ENCODE results near the gene FLT3. TPM values are rescaled to one million over a fixed set of nuclear protein-coding genes. Genes with fewer than 3 reads are reported as not detected.

Gene FLT3
- total and polyA plus RNA-seq, 2 donors (not counting 1 experiment from before 2014, with no cell fraction given): 0.13 to 0.42 TPM

GRCh38 chr13:28121224-28121623 is 20.8 kb upstream of the FLT3 start:
- H3K4me1 ChIP-seq (ENCODE audit: control insufficient read depth in 2 of 2, insufficient read depth in 2 of 2, low read length in 2 of 2): no peaks in the 10 kb centered on the region
- POLR2A ChIA-PET: no interaction called here
- 99% methylated on average over 8 of the region's 8 CpGs for WGBS (ENCODE audit: insufficient coverage)

GRCh38 chr13:28120317-28120716 is 19.9 kb upstream of the FLT3 start:
- intact Hi-C loops (cut with micrococcal nuclease): no loop called here
- H3K27me3 Mint-ChIP-seq: peaks cover 6% of the 10 kb centered on the region
- ATAC-seq (ENCODE audit: low read depth): no peak
- H3K4me1 Mint-ChIP-seq: peaks cover 6% of the 10 kb centered on the region
- no peak overlapping the region for H3K4me3 Mint-ChIP-seq
- H3K9ac ChIP-seq (ENCODE audit: low read length): no peak overlapping the region
- TF ChIP-seq, protein P1, sequence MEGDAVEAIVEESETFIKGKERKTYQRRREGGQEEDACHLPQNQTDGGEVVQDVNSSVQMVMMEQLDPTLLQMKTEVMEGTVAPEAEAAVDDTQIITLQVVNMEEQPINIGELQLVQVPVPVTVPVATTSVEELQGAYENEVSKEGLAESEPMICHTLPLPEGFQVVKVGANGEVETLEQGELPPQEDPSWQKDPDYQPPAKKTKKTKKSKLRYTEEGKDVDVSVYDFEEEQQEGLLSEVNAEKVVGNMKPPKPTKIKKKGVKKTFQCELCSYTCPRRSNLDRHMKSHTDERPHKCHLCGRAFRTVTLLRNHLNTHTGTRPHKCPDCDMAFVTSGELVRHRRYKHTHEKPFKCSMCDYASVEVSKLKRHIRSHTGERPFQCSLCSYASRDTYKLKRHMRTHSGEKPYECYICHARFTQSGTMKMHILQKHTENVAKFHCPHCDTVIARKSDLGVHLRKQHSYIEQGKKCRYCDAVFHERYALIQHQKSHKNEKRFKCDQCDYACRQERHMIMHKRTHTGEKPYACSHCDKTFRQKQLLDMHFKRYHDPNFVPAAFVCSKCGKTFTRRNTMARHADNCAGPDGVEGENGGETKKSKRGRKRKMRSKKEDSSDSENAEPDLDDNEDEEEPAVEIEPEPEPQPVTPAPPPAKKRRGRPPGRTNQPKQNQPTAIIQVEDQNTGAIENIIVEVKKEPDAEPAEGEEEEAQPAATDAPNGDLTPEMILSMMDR (IDR thresholded peaks at IDR 0.05): no peak
- TF ChIP-seq EZH2 (IDR thresholded peaks at IDR 0.05; ENCODE audit: borderline replicate concordance, insufficient read depth, low read depth, low read length, poor library complexity, severe bottlenecking): no peak
- no peaks in the 10 kb centered on the region for H3K9me3 ChIP-seq (ENCODE audit: control extremely low read depth in 1 of 3, control insufficient read depth in 2 of 3, insufficient read depth in 1 of 3, low read length in 2 of 3)
- no peak overlapping the region for H3K4me2 ChIP-seq (replicated peaks; ENCODE audit: low read depth, low read length, poor library complexity, severe bottlenecking)
- DNase-seq: no peak
- H3K4me1 ChIP-seq (ENCODE audit: control insufficient read depth in 2 of 2, insufficient read depth in 2 of 2, low read length in 2 of 2): no peaks in the 10 kb centered on the region
- H4K20me1 ChIP-seq (ENCODE audit: control insufficient read depth, insufficient read depth, low read length, poor library complexity, severe bottlenecking): no peaks in the 10 kb centered on the region
- no peaks in the 10 kb centered on the region for H3K9me3 Mint-ChIP-seq (ENCODE audit: insufficient read depth)
- no peak overlapping the region for H2AFZ ChIP-seq (ENCODE audit: insufficient read depth, low read depth, low read length, poor library complexity, severe bottlenecking)
- H3K36me3 ChIP-seq (replicated peaks in 1 of 2; ENCODE audit: control extremely low read depth in 1 of 2, control insufficient read depth in 1 of 2, extremely low read depth in 1 of 2, insufficient read depth in 2 of 2, low read length in 1 of 2): no peaks in the 10 kb centered on the region
- no peaks in the 10 kb centered on the region for H3K27me3 ChIP-seq (replicated peaks in 1 of 4; ENCODE audit: control extremely low read depth in 1 of 4, control insufficient read depth in 3 of 4, insufficient read depth in 4 of 4, low read length in 3 of 4)
- H3K27ac ChIP-seq (ENCODE audit: low read length in 2 of 2): no peak overlapping the region
- POLR2A ChIA-PET: no interaction called here
- CTCF ChIA-PET: no interaction called here
- no peaks in the 10 kb centered on the region for H3K79me2 ChIP-seq (ENCODE audit: control insufficient read depth, insufficient read depth, low read length)
- H3K4me3 ChIP-seq (ENCODE audit: control extremely low read depth in 1 of 5, extremely low read depth in 1 of 5, insufficient read depth in 1 of 5, low read depth in 2 of 5, low read length in 4 of 5): no peak overlapping the region
- H3K27ac Mint-ChIP-seq: no peak overlapping the region

More at GRCh38 chr13:28121224-28121623, 20.8 kb upstream of the FLT3 start:
- H3K79me2 ChIP-seq (ENCODE audit: control insufficient read depth, insufficient read depth, low read length): no peaks in the 10 kb centered on the region
- H3K4me2 ChIP-seq (replicated peaks; ENCODE audit: low read depth, low read length, poor library complexity, severe bottlenecking): no peak overlapping the region
- peaks cover 8% of the 10 kb centered on the region for H3K4me1 Mint-ChIP-seq
- H3K9me3 ChIP-seq (ENCODE audit: control extremely low read depth in 1 of 3, control insufficient read depth in 2 of 3, insufficient read depth in 1 of 3, low read length in 2 of 3): no peaks in the 10 kb centered on the region
- no peak for DNase-seq
- H2AFZ ChIP-seq (ENCODE audit: insufficient read depth, low read depth, low read length, poor library complexity, severe bottlenecking): no peak overlapping the region
- no peak overlapping the region for H3K4me3 Mint-ChIP-seq
- no peaks in the 10 kb centered on the region for H3K9me3 Mint-ChIP-seq (ENCODE audit: insufficient read depth)
- H3K27me3 Mint-ChIP-seq: peaks cover 6% of the 10 kb centered on the region
- no peak overlapping the region for H3K9ac ChIP-seq (ENCODE audit: low read length)
- H3K4me3 ChIP-seq (ENCODE audit: control extremely low read depth in 1 of 5, extremely low read depth in 1 of 5, insufficient read depth in 1 of 5, low read depth in 2 of 5, low read length in 4 of 5): no peak overlapping the region
- TF ChIP-seq, protein P1 (IDR thresholded peaks at IDR 0.05): no peak
- no peak for TF ChIP-seq EZH2 (IDR thresholded peaks at IDR 0.05; ENCODE audit: borderline replicate concordance, insufficient read depth, low read depth, low read length, poor library complexity, severe bottlenecking)
- no peaks in the 10 kb centered on the region for H3K27me3 ChIP-seq (replicated peaks in 1 of 4; ENCODE audit: control extremely low read depth in 1 of 4, control insufficient read depth in 3 of 4, insufficient read depth in 4 of 4, low read length in 3 of 4)
- H4K20me1 ChIP-seq (ENCODE audit: control insufficient read depth, insufficient read depth, low read length, poor library complexity, severe bottlenecking): no peaks in the 10 kb centered on the region
- intact Hi-C loops (cut with micrococcal nuclease): no loop called here
- H3K27ac Mint-ChIP-seq: no peak overlapping the region
- no peak for ATAC-seq (ENCODE audit: low read depth)
- H3K36me3 ChIP-seq (replicated peaks in 1 of 2; ENCODE audit: control extremely low read depth in 1 of 2, control insufficient read depth in 1 of 2, extremely low read depth in 1 of 2, insufficient read depth in 2 of 2, low read length in 1 of 2): no peaks in the 10 kb centered on the region
- no peak overlapping the region for H3K27ac ChIP-seq (ENCODE audit: low read length in 2 of 2)
- CTCF ChIA-PET: no interaction called here
